Lower leg skin (tissue), 4 donors: ENCODE measurements around the gene PRLH. TPM values are rescaled to one million over a fixed set of nuclear protein-coding genes. Genes with fewer than 3 reads are reported as not detected.

Experiments used
- DNase-seq, 2 donors: peaks; one replicate each; pipeline ENCODE4 v3.0.0-alpha.2; 2019; ENCODE audit warnings: low spot score in 2 of 2
- H3K4me3 ChIP-seq: fragments of 200-600 bp; sonication (generic); 2 replicates; pipeline ENCODE4 v1.5.1; 2017; ENCODE audit warnings: mild to moderate bottlenecking, low read depth; ENCODE audit not compliant: poor library complexity, severe bottlenecking
- POLR2A ChIP-seq, 2 donors: fragments of 450-650 bp; IDR thresholded peaks; one replicate each; pipeline ENCODE4 v1.6.1; 2016 to 2017; ENCODE audit warnings: antibody characterized with exemption in 2 of 2, mild to moderate bottlenecking in 1 of 2, moderate library complexity in 1 of 2
- WGBS, 2 donors: methylation state at CpG; one replicate each; pipeline ENCODE4 v1.1.5; 2018; 5-methylcytosine and 5-hydroxymethylcytosine counted together
- intact Hi-C: fragments of 100-400 bp; cut with DNase I; formaldehyde crosslinking; loops from one replicate; pipeline ENCODE4 v1.15.0; 2023; ENCODE audit warnings: low total_unique reads
- total RNA-seq, 4 donors: library from RNA; depleted of rRNA; stranded (reverse); fragments of >200 nt; gene quantifications; one replicate each; pipeline ENCODE4 v1.1.0, GENCODE V29; 2016
- TF ChIP-seq, protein P1 (sequence below), 3 donors: fragments of 450-650 bp; IDR thresholded peaks; one replicate each; pipeline ENCODE4 v1.5.1; 2016; ENCODE audit warnings: antibody characterized with exemption in 3 of 3, mild to moderate bottlenecking in 3 of 3, moderate library complexity in 2 of 3

Gene PRLH
- total RNA-seq, 4 donors from 2014 or later = not detected

DNA sequence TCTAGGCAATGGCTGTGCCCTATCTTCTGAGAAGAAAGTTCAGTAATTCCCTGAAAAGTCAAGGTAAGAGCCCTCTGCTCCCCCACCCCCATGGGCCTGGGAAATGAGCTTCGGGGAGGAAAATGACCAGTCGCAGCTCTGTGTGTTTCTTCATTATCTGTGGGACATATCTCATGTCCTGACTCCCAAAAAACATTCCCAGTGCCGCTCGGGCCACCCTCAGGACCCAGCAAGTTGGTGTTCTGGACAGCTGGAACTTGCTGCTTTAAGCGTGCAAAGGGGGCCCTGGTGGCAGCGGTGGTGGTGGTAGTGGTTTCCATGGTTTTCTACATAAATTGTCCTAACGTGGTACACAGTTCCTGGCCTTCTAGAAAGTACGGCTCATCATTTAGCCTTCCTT, 17.2 kb upstream of the PRLH start:
- TF ChIP-seq, protein P1, sequence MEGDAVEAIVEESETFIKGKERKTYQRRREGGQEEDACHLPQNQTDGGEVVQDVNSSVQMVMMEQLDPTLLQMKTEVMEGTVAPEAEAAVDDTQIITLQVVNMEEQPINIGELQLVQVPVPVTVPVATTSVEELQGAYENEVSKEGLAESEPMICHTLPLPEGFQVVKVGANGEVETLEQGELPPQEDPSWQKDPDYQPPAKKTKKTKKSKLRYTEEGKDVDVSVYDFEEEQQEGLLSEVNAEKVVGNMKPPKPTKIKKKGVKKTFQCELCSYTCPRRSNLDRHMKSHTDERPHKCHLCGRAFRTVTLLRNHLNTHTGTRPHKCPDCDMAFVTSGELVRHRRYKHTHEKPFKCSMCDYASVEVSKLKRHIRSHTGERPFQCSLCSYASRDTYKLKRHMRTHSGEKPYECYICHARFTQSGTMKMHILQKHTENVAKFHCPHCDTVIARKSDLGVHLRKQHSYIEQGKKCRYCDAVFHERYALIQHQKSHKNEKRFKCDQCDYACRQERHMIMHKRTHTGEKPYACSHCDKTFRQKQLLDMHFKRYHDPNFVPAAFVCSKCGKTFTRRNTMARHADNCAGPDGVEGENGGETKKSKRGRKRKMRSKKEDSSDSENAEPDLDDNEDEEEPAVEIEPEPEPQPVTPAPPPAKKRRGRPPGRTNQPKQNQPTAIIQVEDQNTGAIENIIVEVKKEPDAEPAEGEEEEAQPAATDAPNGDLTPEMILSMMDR (IDR thresholded peaks at IDR 0.05) = no peak
- no peak for DNase-seq
- H3K4me3 ChIP-seq = no peak overlapping the region
- intact Hi-C loops = no loop called here
- 91 to 95% methylated on average over 8 of the region's 8 CpGs for WGBS, 2 donors

DNA sequence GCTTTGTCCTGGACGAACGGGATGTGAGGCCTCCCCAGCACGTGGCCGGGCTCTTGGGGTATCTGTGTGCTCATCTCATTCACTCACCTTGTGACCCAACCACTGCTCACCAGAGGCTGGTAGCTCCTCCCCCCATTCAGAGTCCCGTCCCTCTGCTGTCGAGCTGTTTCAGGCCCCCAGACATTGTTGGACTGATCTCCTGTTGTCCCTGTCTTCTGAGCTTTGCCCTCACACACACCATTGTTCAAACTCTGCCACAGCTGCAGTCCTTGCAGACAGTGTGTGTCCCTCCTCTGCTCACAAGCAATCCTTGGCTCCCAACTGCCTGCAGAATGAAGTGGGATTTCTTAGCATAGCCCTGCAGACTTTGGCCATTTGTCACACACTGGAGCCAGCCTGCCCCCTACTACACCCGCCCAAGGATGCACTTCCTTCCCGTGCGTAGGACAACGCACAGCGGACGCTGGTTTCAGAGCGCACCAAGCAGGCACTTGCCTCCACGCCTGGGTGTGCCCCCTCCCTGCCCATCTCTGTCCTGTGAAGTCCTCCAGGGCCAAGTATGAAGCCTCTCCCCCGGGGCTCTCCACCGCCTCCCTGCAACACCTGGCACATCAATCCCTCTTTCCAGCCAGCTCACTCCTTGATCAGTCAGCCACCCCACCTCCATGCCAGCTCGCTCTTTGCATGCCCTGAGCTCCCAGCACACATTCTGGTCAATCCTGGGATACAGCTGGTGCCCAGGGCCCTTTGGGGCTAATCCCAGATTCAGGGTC, 16.5 kb upstream of the PRLH start:
- DNase-seq = no peak
- H3K4me3 ChIP-seq = no peak overlapping the region
- TF ChIP-seq, protein P1 (IDR thresholded peaks at IDR 0.05) = no peak
- TF ChIP-seq POLR2A (IDR thresholded peaks at IDR 0.05) = no peak
- intact Hi-C loops = no loop called here
- WGBS, 2 donors = 64 to 65% methylated on average over 17 of the region's 17 CpGs

DNA sequence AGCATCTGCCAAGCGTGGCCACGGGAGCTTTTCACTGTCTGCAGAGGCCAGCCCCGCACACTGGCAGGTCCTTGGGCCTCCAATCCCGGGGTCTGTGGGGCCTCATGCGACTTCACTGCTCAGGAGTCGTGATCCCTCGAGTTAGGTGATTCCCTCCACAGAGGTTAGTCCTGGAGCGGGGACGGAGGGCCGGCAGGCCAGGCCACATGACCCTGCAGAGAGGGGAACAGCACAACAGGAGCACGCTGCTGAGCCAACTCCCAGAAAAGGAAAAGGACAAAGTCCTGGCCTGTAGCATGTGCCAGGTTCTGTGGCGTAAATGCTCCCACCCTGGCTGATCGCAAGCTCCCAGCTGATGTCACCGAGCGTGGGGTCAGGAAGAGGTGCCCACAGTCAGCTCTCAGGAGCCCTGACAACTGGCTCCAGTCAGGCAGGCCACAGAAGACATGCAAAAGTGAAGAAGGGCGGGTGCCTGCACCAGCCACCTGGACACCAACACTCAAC, 15.3 kb upstream of the PRLH start:
- H3K4me3 ChIP-seq = no peak overlapping the region
- intact Hi-C loops = no loop called here
- WGBS, 2 donors = 94 to 95% methylated on average over 11 to 16 of the region's 16 CpGs
- DNase-seq = no peak
- TF ChIP-seq, protein P1 (IDR thresholded peaks at IDR 0.05) = no peak
- no peak for TF ChIP-seq POLR2A (IDR thresholded peaks at IDR 0.05)

DNA sequence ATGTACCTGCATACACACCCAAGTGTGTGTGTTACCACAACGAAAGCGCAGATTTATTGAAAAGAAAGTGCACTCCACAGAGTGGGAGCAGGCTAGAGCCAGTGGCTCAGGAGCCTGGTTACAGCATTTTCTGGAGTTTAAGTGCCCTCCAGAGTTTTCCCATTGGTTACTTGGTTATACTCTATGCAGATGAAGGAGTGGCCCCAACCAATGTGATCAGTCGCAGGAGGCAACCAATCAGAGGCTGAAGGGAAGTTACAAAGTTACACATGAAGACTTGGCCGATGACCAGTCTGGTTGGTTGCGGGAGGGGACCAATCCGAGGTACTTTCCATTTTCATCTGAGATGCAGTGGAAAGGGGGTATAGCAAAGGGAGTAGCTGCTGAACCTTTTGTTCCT, 13.5 kb upstream of the PRLH start:
- 82 to 97% methylated on average over 6 of the region's 6 CpGs for WGBS, 2 donors
- no peak for DNase-seq
- intact Hi-C loops = no loop called here
- no peak overlapping the region for H3K4me3 ChIP-seq
- TF ChIP-seq, protein P1 (IDR thresholded peaks at IDR 0.05) = no peak
- no peak for TF ChIP-seq POLR2A (IDR thresholded peaks at IDR 0.05)

DNA sequence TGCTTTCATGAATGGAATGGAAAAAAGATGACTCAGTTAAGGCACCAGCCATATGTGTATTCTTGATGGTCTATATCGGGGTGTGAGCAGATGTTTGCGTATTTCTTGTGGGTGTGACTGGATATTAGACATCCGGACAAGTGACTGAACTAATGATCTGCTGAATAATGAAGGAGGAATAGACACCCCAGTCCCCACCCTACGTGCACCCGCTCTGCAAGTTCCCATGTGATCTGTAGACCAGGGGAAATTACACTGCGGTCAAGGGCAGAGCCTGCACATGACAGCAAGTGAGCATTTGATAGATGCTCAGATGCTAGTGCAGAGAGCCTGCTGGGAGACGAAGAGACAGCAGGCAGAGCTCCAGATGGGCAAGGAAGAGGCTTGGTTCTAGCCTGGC, 12.4 kb upstream of the PRLH start:
- no peak for TF ChIP-seq POLR2A (IDR thresholded peaks at IDR 0.05)
- TF ChIP-seq, protein P1 (IDR thresholded peaks at IDR 0.05) = no peak
- DNase-seq = no peak
- no peak overlapping the region for H3K4me3 ChIP-seq
- WGBS, 2 donors = 75 to 89% methylated on average over 7 of the region's 7 CpGs
- intact Hi-C loops = no loop called here

DNA sequence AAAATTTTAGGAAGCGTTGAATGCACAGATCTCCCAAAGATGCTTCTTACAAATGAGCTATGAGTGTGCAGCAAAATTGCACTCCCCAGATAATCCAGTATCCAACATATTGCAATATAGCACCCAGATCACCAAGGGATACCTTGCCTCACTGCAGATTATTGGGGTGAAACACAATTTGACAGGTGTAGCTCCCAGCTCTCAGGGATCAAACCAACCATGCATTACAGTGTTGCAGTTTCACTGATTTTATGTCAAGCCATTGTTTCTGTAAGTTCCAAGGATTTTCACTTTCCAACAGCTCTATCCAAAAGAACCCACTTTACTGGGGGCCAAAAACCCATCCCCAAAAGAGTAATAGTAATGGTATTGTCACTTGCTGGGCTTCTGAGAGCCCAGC, 10.8 kb upstream of the PRLH start:
- WGBS, 2 donors = 96 to 100% methylated on average over 1 of the region's 1 CpG
- DNase-seq = no peak
- intact Hi-C loops = no loop called here
- no peak overlapping the region for H3K4me3 ChIP-seq
- TF ChIP-seq, protein P1 (IDR thresholded peaks at IDR 0.05) = no peak
